ENCODE measurements around the gene ZNF765.
"Not testable (repeated sequence)": the region's sequence is repeated elsewhere in the genome, so short reads cannot be mapped to it uniquely, and the experiment has no call there.

The ZNF765 gene

GRCh38 chr19:53394522-53394973, 401 bp upstream of the ZNF765 start:
- no peak for TF ChIP-seq CTCF (IDR thresholded peaks at IDR 0.05; ENCODE audit: low read depth, low read length)
- DNase-seq (ENCODE audit: extremely low read depth, low read depth) = peak; percentile 11

GRCh38 chr19:53395840-53396524, 1.0 kb downstream of the ZNF765 start:
- not testable (repeated sequence) for DNase-seq (ENCODE audit: extremely low read depth, low read depth)

- TF ChIP-seq CTCF (IDR thresholded peaks at IDR 0.05; ENCODE audit: low read depth, low read length) = no peak
- DNase-seq (ENCODE audit: extremely low read depth, low read depth) = no peak
These were observed 1.5 kb downstream of the ZNF765 start for GRCh38 chr19:53396525-53396868.

- not testable (repeated sequence) for DNase-seq (ENCODE audit: extremely low read depth, low read depth)
These were observed 3.0 kb downstream of the ZNF765 start for GRCh38 chr19:53397918-53398317.

GRCh38 chr19:53409505-53410204, 14.7 kb downstream of the ZNF765 start:
- no peak for DNase-seq (ENCODE audit: extremely low read depth, low read depth)
- no peak for TF ChIP-seq CTCF (IDR thresholded peaks at IDR 0.05; ENCODE audit: low read depth, low read length)

- DNase-seq (ENCODE audit: extremely low read depth, low read depth) = not testable (repeated sequence)
These were observed 25.8 kb downstream of the ZNF765 start for GRCh38 chr19:53420520-53421315.

GRCh38 chr19:53422551-53422950, 27.6 kb downstream of the ZNF765 start:
- no peak for TF ChIP-seq CTCF (IDR thresholded peaks at IDR 0.05; ENCODE audit: low read depth, low read length)
- no peak for DNase-seq (ENCODE audit: extremely low read depth, low read depth)

- DNase-seq (ENCODE audit: extremely low read depth, low read depth) = not testable (repeated sequence)
These were observed 28.1 kb downstream of the ZNF765 start for GRCh38 chr19:53423074-53423473.

GRCh38 chr19:53423680-53424079, 28.7 kb downstream of the ZNF765 start:
- DNase-seq (ENCODE audit: extremely low read depth, low read depth) = not testable (repeated sequence)

Measured in AG09319 (cell line).